ENCODE data around the gene PLA2G2F.

The PLA2G2F gene

GRCh38 chr1:20138961-20139550 lies at the start of gene PLA2G2F:
Gene PLA2G2F, plus strand, starts transcription at chr1:20139323. Its CDS starts 105 bp downstream, at chr1:20139428.
- TF ChIP-seq POLR2A (IDR thresholded peaks at IDR 0.05; ENCODE audit: low read length): no peak
- no peak for TF ChIP-seq GATA1 (IDR thresholded peaks at IDR 0.05; ENCODE audit: low read depth, low read length)
- no peak for DNase-seq

- TF ChIP-seq POLR2A (IDR thresholded peaks at IDR 0.05; ENCODE audit: low read length) (no peak), GATA1 (IDR thresholded peaks at IDR 0.05; ENCODE audit: low read depth, low read length) (no peak)
- no peak for DNase-seq
These were observed 49.6 kb upstream of the PLA2G2F start for GRCh38 chr1:20089328-20090077.

GRCh38 chr1:20090119-20090518 lies 49.0 kb upstream of the PLA2G2F start:
- no peak for TF ChIP-seq GATA1 (IDR thresholded peaks at IDR 0.05; ENCODE audit: low read depth, low read length)
- no peak for TF ChIP-seq POLR2A (IDR thresholded peaks at IDR 0.05; ENCODE audit: low read length)
- DNase-seq: no peak

GRCh38 chr1:20090641-20091040 lies 48.5 kb upstream of the PLA2G2F start:
- TF ChIP-seq GATA1 (IDR thresholded peaks at IDR 0.05; ENCODE audit: low read depth, low read length) (no peak), POLR2A (IDR thresholded peaks at IDR 0.05; ENCODE audit: low read length) (no peak)
- DNase-seq: no peak

- no peak for DNase-seq
- TF ChIP-seq GATA1 (IDR thresholded peaks at IDR 0.05; ENCODE audit: low read depth, low read length): no peak
- no peak for TF ChIP-seq POLR2A (IDR thresholded peaks at IDR 0.05; ENCODE audit: low read length)
These were observed 45.8 kb upstream of the PLA2G2F start for GRCh38 chr1:20093303-20093702.

GRCh38 chr1:20093940-20094391 lies 45.2 kb upstream of the PLA2G2F start:
- DNase-seq: no peak
- TF ChIP-seq POLR2A (IDR thresholded peaks at IDR 0.05; ENCODE audit: low read length) (no peak), GATA1 (IDR thresholded peaks at IDR 0.05; ENCODE audit: low read depth, low read length) (no peak)

- DNase-seq: no peak
- TF ChIP-seq GATA1 (IDR thresholded peaks at IDR 0.05; ENCODE audit: low read depth, low read length) (no peak), POLR2A (IDR thresholded peaks at IDR 0.05; ENCODE audit: low read length) (no peak)
These were observed 43.3 kb upstream of the PLA2G2F start for GRCh38 chr1:20095564-20096434.

GRCh38 chr1:20096840-20097447 lies 42.2 kb upstream of the PLA2G2F start:
- no peak for TF ChIP-seq GATA1 (IDR thresholded peaks at IDR 0.05; ENCODE audit: low read depth, low read length)
- TF ChIP-seq POLR2A (IDR thresholded peaks at IDR 0.05; ENCODE audit: low read length): no peak
- no peak for DNase-seq

- TF ChIP-seq GATA1 (IDR thresholded peaks at IDR 0.05; ENCODE audit: low read depth, low read length) (no peak), POLR2A (IDR thresholded peaks at IDR 0.05; ENCODE audit: low read length) (no peak)
These were observed 39.6 kb upstream of the PLA2G2F start for GRCh38 chr1:20099533-20099932.

GRCh38 chr1:20100632-20101355 lies 38.3 kb upstream of the PLA2G2F start:
- peak; percentile 22 to 34 for DNase-seq
- TF ChIP-seq GATA1 (IDR thresholded peaks at IDR 0.05; ENCODE audit: low read depth, low read length): no peak
- TF ChIP-seq POLR2A (IDR thresholded peaks at IDR 0.05; ENCODE audit: low read length): no peak

More at GRCh38 chr1:20099533-20099932, 39.6 kb upstream of the PLA2G2F start:
- DNase-seq: no peak

GRCh38 chr1:20102875-20103274 lies 36.2 kb upstream of the PLA2G2F start:
- TF ChIP-seq POLR2A (IDR thresholded peaks at IDR 0.05; ENCODE audit: low read length): no peak
- no peak for TF ChIP-seq GATA1 (IDR thresholded peaks at IDR 0.05; ENCODE audit: low read depth, low read length)
- no peak for DNase-seq

- TF ChIP-seq GATA1 (IDR thresholded peaks at IDR 0.05; ENCODE audit: low read depth, low read length) (no peak), POLR2A (IDR thresholded peaks at IDR 0.05; ENCODE audit: low read length) (no peak)
- DNase-seq: peak in 1 of 2 experiments; percentile 16
These were observed 33.3 kb upstream of the PLA2G2F start for GRCh38 chr1:20105856-20106255.

- TF ChIP-seq POLR2A (IDR thresholded peaks at IDR 0.05; ENCODE audit: low read length): no peak
- no peak for TF ChIP-seq GATA1 (IDR thresholded peaks at IDR 0.05; ENCODE audit: low read depth, low read length)
- DNase-seq: no peak
These were observed 31.8 kb upstream of the PLA2G2F start for GRCh38 chr1:20107351-20107750.

All from erythroblast (primary cell).